ENCODE data around the gene AGXT2.

The AGXT2 gene

GRCh38 chr5:35047785-35048404 is at the start of gene AGXT2:
TSS of gene AGXT2 (minus strand) at chr5:35047949. CDS start at chr5:35047892, 57 bp downstream.
- DNase-seq = no peak

- no peak for DNase-seq
These were observed 49.2 kb upstream of the AGXT2 start for GRCh38 chr5:35096932-35097331.

GRCh38 chr5:35096216-35096615 is 48.5 kb upstream of the AGXT2 start:
- no peak for DNase-seq

GRCh38 chr5:35095366-35095765 is 47.6 kb upstream of the AGXT2 start:
- no peak for DNase-seq

- DNase-seq = no peak
These were observed 47.2 kb upstream of the AGXT2 start for GRCh38 chr5:35094948-35095347.

- no peak for DNase-seq
These were observed 45.0 kb upstream of the AGXT2 start for GRCh38 chr5:35092703-35093102.

- no peak for DNase-seq
These were observed 44.0 kb upstream of the AGXT2 start for GRCh38 chr5:35091704-35092103.

GRCh38 chr5:35089334-35090314 is 41.9 kb upstream of the AGXT2 start:
- DNase-seq = peak; percentile 11

GRCh38 chr5:35087991-35088390 is 40.2 kb upstream of the AGXT2 start:
- no peak for DNase-seq

GRCh38 chr5:35083150-35083549 is 35.4 kb upstream of the AGXT2 start:
- no peak for DNase-seq

- DNase-seq = no peak
These were observed 34.8 kb upstream of the AGXT2 start for GRCh38 chr5:35082530-35082929.

GRCh38 chr5:35081134-35081533 is 33.4 kb upstream of the AGXT2 start:
- no peak for DNase-seq

GRCh38 chr5:35073160-35073559 is 25.4 kb upstream of the AGXT2 start:
- DNase-seq = no peak

GRCh38 chr5:35069188-35069587 is 21.4 kb upstream of the AGXT2 start:
- DNase-seq = no peak

- no peak for DNase-seq
These were observed 20.2 kb upstream of the AGXT2 start for GRCh38 chr5:35067985-35068384.

GRCh38 chr5:35066260-35066795 is 18.6 kb upstream of the AGXT2 start:
- no peak for DNase-seq

GRCh38 chr5:35063414-35063813 is 15.7 kb upstream of the AGXT2 start:
- no peak for DNase-seq

- DNase-seq = no peak
These were observed 13.5 kb upstream of the AGXT2 start for GRCh38 chr5:35061211-35061770.

GRCh38 chr5:35060236-35060635 is 12.5 kb upstream of the AGXT2 start:
- no peak for DNase-seq

- DNase-seq = no peak
These were observed 11.5 kb upstream of the AGXT2 start for GRCh38 chr5:35059251-35059650.

GRCh38 chr5:35058374-35058788 is 10.6 kb upstream of the AGXT2 start:
- DNase-seq = no peak

- DNase-seq = no peak
These were observed 8.9 kb upstream of the AGXT2 start for GRCh38 chr5:35056686-35057085.

GRCh38 chr5:35052838-35053237 is 5.1 kb upstream of the AGXT2 start:
- no peak for DNase-seq
